ENCODE data around the gene NHERF2. TPM values are rescaled to one million over a fixed set of nuclear protein-coding genes. Genes with fewer than 3 reads are reported as not detected.

NHERF2 gene
- total and polyA plus RNA-seq, 2 experiments from 2014 or later, result 12.0 to 16.5 TPM

DNA sequence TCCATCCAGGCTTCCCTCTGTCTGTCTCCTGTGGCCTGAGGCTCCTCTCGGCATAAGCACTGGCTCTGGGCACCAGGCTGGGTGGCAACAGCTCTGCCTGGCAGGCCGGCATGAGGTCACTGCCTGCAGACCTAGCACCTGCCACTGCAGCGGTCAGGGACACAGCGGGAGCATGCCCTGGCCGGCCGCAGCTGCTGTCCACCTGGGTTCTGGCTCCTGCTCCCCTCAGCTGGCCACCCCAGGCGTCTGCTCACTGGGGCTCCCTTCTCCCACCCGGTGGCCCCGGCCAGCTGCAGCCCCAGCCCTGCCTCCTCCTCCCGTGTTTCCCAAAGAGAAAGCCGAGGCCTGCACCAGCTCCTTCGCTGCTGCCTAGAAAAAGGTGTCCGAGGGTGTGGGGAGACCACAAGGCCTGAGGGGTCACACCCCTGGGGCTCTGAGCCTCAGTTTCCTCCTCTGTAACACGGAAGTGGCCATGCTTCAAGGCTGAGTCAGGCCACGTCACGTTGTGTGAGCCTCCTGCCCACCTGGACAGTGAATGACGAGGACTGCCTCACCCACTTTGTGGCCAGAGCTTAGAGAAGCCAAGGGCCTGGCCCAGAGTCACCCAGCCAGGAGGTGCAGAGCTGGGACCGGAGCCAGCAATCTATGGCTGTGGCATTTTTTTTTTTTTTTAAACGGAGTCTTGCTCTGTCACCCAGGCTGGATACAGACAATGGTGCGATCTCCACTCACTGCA is 14.3 kb downstream of the NHERF2 start (continued):
- TF ChIP-seq ZNF462 (CRISPR knock-in tag; IDR thresholded peaks at IDR 0.05), result no peak

- Histone ChIP-seq H4K20me1 (replicated peaks; ENCODE audit: insufficient read depth) (peaks cover 3% of the 10 kb centered on the region; the same call in 1 of the 2 replicates), H3K36me3 (ENCODE audit: insufficient read depth) (no peaks in the 10 kb centered on the region), H3K9me2 (ENCODE audit: insufficient read depth) (no peaks in the 10 kb centered on the region), H3K4me1 (ENCODE audit: insufficient read depth) (peaks cover 5% of the 10 kb centered on the region; the same call in 1 of the 2 replicates), H2AFZ (no peak overlapping the region), H3K79me2 (replicated peaks; ENCODE audit: insufficient read depth) (peaks cover 10% of the 10 kb centered on the region), H3K27me3 (ENCODE audit: insufficient read depth) (no peaks in the 10 kb centered on the region), H3K4me3 (no peak overlapping the region), H3K27ac (ENCODE audit: low read depth) (no peak overlapping the region), H3F3A (replicated peaks; ENCODE audit: low read depth) (0 out of 2 replicates have a peak, but pooled peaks cover 5% of the 10 kb centered on the region), H3K4me2 (no peak overlapping the region)
- Mint-ChIP-seq H3K4me1 (peaks cover 11% of the 10 kb centered on the region), H3K36me3 (ENCODE audit: low read depth) (no peaks in the 10 kb centered on the region), H3K9me3 (no peaks in the 10 kb centered on the region), H3K4me3 (no peak overlapping the region), H3K27me3 (ENCODE audit: insufficient read depth, low read depth, poor library complexity) (peaks cover 12% of the 10 kb centered on the region), H3K27ac (no peak overlapping the region)
- ATAC-seq (no peak), DNase-seq (ENCODE audit: low spot score) (no peak)
- no peak for TF ChIP-seq EZH2 (IDR thresholded peaks at IDR 0.05; ENCODE audit: low read depth, unreplicated experiment)
- TF ChIP-seq ZNF114 (CRISPR knock-in tag; IDR thresholded peaks at IDR 0.05), result no peak
- TF ChIP-seq ZNF331 (CRISPR knock-in tag; IDR thresholded peaks at IDR 0.05; ENCODE audit: low read depth), result no peak
- no peak for TF ChIP-seq STAT1 (IDR thresholded peaks at IDR 0.05; ENCODE audit: unreplicated experiment)
- no peak for TF ChIP-seq NANOG (IDR thresholded peaks at IDR 0.05; ENCODE audit: borderline replicate concordance)
- TF ChIP-seq ZNF462 (CRISPR knock-in tag; IDR thresholded peaks at IDR 0.05), result no peak
- TF ChIP-seq POLR2AphosphoS5 (IDR thresholded peaks at IDR 0.05; ENCODE audit: low read depth), result no peak
- TF ChIP-seq CREB1 (CRISPR knock-in tag; IDR thresholded peaks at IDR 0.05; ENCODE audit: low read depth), result no peak
Measured at GRCh38 chr16:2042171-2042985, 15.7 kb downstream of the NHERF2 start.
